GM12801 (cell line): Measurements from ENCODE around the gene LILRB1.

Experiments used
- TF ChIP-seq, protein P1 (sequence below): IDR thresholded peaks from one replicate; pipeline ENCODE4 v1.5.1; 2011; ENCODE audit warnings: control low read depth; ENCODE audit not compliant: insufficient read length; ENCODE audit errors: extremely low read depth

LILRB1 gene

DNA sequence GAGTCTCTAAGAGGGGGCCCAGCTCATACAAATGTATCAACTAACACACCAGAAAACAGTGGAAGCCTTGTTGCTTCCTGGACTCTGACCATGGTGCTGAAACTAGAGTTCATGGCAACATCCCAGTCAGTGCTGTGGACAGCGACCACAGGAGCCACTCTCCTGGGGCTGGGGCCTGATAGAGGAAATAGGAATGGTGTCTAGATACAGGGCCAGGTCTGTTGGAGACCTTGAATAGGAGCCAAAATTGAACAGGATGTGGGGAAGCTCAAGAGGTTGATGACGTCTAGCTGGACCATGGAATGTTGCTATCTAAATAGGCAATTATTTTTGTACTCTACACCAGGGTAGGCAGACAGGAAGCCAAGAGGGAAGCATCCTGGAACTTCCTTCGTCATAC is 54.2 kb downstream of the LILRB1 start:
- TF ChIP-seq, protein P1, sequence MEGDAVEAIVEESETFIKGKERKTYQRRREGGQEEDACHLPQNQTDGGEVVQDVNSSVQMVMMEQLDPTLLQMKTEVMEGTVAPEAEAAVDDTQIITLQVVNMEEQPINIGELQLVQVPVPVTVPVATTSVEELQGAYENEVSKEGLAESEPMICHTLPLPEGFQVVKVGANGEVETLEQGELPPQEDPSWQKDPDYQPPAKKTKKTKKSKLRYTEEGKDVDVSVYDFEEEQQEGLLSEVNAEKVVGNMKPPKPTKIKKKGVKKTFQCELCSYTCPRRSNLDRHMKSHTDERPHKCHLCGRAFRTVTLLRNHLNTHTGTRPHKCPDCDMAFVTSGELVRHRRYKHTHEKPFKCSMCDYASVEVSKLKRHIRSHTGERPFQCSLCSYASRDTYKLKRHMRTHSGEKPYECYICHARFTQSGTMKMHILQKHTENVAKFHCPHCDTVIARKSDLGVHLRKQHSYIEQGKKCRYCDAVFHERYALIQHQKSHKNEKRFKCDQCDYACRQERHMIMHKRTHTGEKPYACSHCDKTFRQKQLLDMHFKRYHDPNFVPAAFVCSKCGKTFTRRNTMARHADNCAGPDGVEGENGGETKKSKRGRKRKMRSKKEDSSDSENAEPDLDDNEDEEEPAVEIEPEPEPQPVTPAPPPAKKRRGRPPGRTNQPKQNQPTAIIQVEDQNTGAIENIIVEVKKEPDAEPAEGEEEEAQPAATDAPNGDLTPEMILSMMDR, result no peak
